SU-DHL-6 (cell line): ENCODE data around the gene THAP7.

Experiments used
- CTCF ChIP-seq: fragments of 200-600 bp; sonication (generic); IDR thresholded peaks from one replicate; pipeline ENCODE4 v1.5.1; 2017; ENCODE audit warnings: antibody characterized with exemption, mild to moderate bottlenecking, low read length, moderate library complexity; ENCODE audit not compliant: insufficient read depth, poor library complexity, severe bottlenecking
- EZH2phosphoT487 ChIP-seq: fragments of 200-600 bp; sonication (generic), shearing (Covaris generic); conservative IDR thresholded peaks from 2 replicates; pipeline ENCODE4 v1.6.1; 2018; ENCODE audit warnings: mild to moderate bottlenecking, antibody characterized with exemption, low read length, moderate library complexity, mixed read lengths

DNA sequence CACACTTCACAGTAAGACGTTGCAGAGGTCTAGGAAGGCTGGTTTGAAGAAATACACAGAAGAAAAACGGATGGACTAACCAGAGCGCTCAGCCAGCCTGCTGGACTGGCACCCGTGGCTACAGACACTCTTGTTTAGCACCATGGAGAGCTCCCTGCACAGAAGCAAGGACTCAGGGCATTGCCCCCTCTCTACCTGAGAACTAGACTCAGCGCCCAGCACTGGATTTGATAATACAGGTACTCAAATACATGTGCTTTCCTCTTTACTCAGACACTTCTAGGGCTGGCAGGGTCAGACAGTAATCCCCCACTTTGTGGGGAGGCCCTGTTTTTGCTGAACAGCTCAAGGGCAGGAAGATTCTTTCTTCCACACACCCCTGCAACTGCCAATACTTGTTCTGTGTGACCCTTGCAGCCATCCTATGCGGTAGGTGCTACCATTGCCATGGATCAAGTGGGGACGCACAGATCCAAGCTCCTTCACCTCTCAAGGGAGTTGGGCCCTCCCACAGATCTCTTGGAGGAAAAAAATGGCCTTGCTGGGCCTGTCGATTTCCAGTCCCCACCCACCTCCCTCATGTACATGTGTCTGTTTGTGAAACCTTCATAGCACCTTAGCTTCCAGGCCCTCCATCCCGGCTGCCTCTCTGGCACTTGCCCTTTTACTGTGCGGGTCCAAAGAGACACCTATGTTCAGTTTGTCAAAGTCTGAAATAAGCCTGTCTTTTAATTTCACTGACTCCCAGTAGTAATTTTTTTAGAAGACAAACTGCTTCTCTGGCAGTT is 7.9 kb upstream of the THAP7 start:
- no peak for TF ChIP-seq CTCF
- TF ChIP-seq EZH2phosphoT487 = no peak
